ENCODE results near the gene ZCCHC24.

DNA sequence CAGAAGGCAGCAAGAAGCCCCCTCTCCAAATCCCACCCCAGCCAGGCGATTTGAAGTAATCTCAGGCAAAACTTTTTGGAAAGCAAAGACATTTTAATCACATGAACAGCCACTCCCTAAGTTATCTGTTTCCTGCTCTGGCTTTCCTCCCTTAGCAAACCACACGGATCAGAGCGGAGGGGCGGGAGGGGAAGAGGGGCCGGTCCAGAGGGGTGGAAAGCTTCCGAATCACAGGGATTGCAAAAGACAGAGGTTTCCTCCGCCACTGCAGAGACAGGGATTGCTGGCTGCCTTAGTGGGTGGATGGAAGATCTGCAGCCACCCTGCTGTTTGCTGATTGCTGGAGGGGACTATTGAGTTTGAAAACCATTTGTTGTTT is 41.2 kb downstream of the ZCCHC24 start:
- no peak for TF ChIP-seq CTCF (IDR thresholded peaks at IDR 0.05)
- no peak for TF ChIP-seq POLR2A (IDR thresholded peaks at IDR 0.05)
